Liver (tissue), 9 donors: ENCODE results near the gene ZNF592. TPM values are rescaled to one million over a fixed set of nuclear protein-coding genes. Genes with fewer than 3 reads are reported as not detected.

ENCODE experiments used
- DNase-seq: peaks from one replicate; pipeline ENCODE4 v3.0.0-alpha.2; 2017; ENCODE audit warnings: low spot score
- H3K27ac ChIP-seq, 2 donors: one replicate each; pipeline ENCODE4 v1.7.0; 2013; ENCODE audit warnings: inconsistent platforms in 2 of 2, low read length in 2 of 2, control low read depth in 1 of 2, low read depth in 1 of 2, mild to moderate bottlenecking in 1 of 2
- H3K27me3 ChIP-seq, 4 donors: one replicate each; pipeline versions ENCODE4 v1.6.1 to v1.7.0; 2013; ENCODE audit warnings: low read length in 3 of 4, inconsistent platforms in 1 of 4, mild to moderate bottlenecking in 1 of 4, moderate library complexity in 1 of 4; ENCODE audit not compliant: control insufficient read depth in 4 of 4, insufficient read depth in 4 of 4
- H3K36me3 ChIP-seq, 4 donors: one replicate each; pipeline versions ENCODE4 v1.6.1 to v1.7.0; 2013; ENCODE audit warnings: low read length in 3 of 4, mild to moderate bottlenecking in 3 of 4, low read depth in 1 of 4, moderate library complexity in 1 of 4; ENCODE audit not compliant: control insufficient read depth in 4 of 4, insufficient read depth in 3 of 4
- H3K4me1 ChIP-seq, 4 donors: one replicate each; pipeline versions ENCODE4 v1.6.1 to v1.7.0; 2013; ENCODE audit warnings: low read length in 3 of 4, mild to moderate bottlenecking in 3 of 4, moderate library complexity in 1 of 4; ENCODE audit not compliant: control insufficient read depth in 4 of 4, insufficient read depth in 4 of 4
- H3K4me3 ChIP-seq, 3 donors: one replicate each; pipeline versions ENCODE4 v1.6.1 to v1.7.0; 2013; ENCODE audit warnings: low read length in 3 of 3, control low read depth in 1 of 3, low read depth in 1 of 3, mild to moderate bottlenecking in 1 of 3
- H3K9ac ChIP-seq, 2 donors: one replicate each; pipeline ENCODE4 v1.7.0; 2013; ENCODE audit warnings: low read length in 2 of 2, mild to moderate bottlenecking in 2 of 2, moderate library complexity in 2 of 2, control low read depth in 1 of 2, low read depth in 1 of 2
- H3K9me3 ChIP-seq, 4 donors: one replicate each; pipeline versions ENCODE4 v1.6.1 to v1.7.0; 2013; ENCODE audit warnings: low read length in 3 of 4; ENCODE audit not compliant: control insufficient read depth in 4 of 4
- CTCF ChIP-seq: fragments of 150-350 bp; IDR thresholded peaks from 2 replicates; pipeline ENCODE4 v1.5.1; 2017; ENCODE audit warnings: improper control_type of control experiment, low read depth, low read length; ENCODE audit not compliant: missing input control
- EGR1 ChIP-seq, 2 donors: IDR thresholded peaks; 2 replicates each; pipeline ENCODE4 v1.6.1; 2016 to 2018; ENCODE audit warnings: antibody characterized with exemption in 2 of 2, low read depth in 2 of 2
- FOXA1 ChIP-seq: IDR thresholded peaks from 2 replicates; pipeline ENCODE4 v1.6.1; 2016; ENCODE audit warnings: antibody characterized with exemption
- FOXA2 ChIP-seq: IDR thresholded peaks from 2 replicates; pipeline ENCODE4 v1.6.1; 2016; ENCODE audit warnings: antibody characterized with exemption
- GABPA ChIP-seq, 2 donors: IDR thresholded peaks in 1 of 2; conservative IDR thresholded peaks in 1 of 2; 2 replicates each; pipeline ENCODE4 v1.6.1; 2016; ENCODE audit warnings: antibody characterized with exemption in 2 of 2, mild to moderate bottlenecking in 1 of 2, moderate library complexity in 1 of 2
- HNF4A ChIP-seq, 2 donors: conservative IDR thresholded peaks; 2 replicates each; pipeline ENCODE4 v1.6.1; 2016; ENCODE audit warnings: antibody characterized with exemption in 2 of 2, mild to moderate bottlenecking in 2 of 2
- HNF4G ChIP-seq: IDR thresholded peaks from 2 replicates; pipeline ENCODE4 v1.6.1; 2016; ENCODE audit warnings: antibody characterized with exemption
- JUND ChIP-seq, 2 donors: IDR thresholded peaks; 2 replicates each; pipeline ENCODE4 v1.6.1; 2016; ENCODE audit warnings: antibody characterized with exemption in 2 of 2
- MAX ChIP-seq: IDR thresholded peaks from 2 replicates; pipeline ENCODE4 v1.6.1; 2016; ENCODE audit warnings: antibody characterized with exemption
- NR2F2 ChIP-seq: IDR thresholded peaks from 2 replicates; pipeline ENCODE4 v1.6.1; 2016; ENCODE audit warnings: antibody characterized with exemption
- RAD21 ChIP-seq, 2 donors: IDR thresholded peaks; 2 replicates each; pipeline ENCODE4 v1.6.1; 2016; ENCODE audit warnings: antibody characterized with exemption in 2 of 2, mild to moderate bottlenecking in 2 of 2
- REST ChIP-seq: IDR thresholded peaks from 2 replicates; pipeline ENCODE4 v1.6.1; 2016; ENCODE audit warnings: antibody characterized with exemption, mild to moderate bottlenecking
- RXRA ChIP-seq, 2 donors: IDR thresholded peaks; 2 replicates each; pipeline ENCODE4 v1.6.1; 2017 to 2018; ENCODE audit warnings: antibody characterized with exemption in 2 of 2, mild to moderate bottlenecking in 1 of 2
- SP1 ChIP-seq: IDR thresholded peaks from 2 replicates; pipeline ENCODE4 v1.6.1; 2018; ENCODE audit warnings: antibody characterized with exemption, mild to moderate bottlenecking
- TAF1 ChIP-seq: conservative IDR thresholded peaks from 2 replicates; pipeline ENCODE4 v1.6.1; 2016; ENCODE audit warnings: antibody characterized with exemption, mild to moderate bottlenecking
- YY1 ChIP-seq: IDR thresholded peaks from 2 replicates; pipeline ENCODE4 v1.6.1; 2016; ENCODE audit warnings: antibody characterized with exemption, mild to moderate bottlenecking
- ZBTB33 ChIP-seq: IDR thresholded peaks from 2 replicates; pipeline ENCODE4 v1.6.1; 2016; ENCODE audit warnings: antibody characterized with exemption
- WGBS: extraction: QIAGEN DNeasy Blood & Tissue Kit; methylation state at CpG from one replicate; pipeline ENCODE4 v1.1.7; 2013; 5-methylcytosine and 5-hydroxymethylcytosine counted together
- polyA plus RNA-seq, 2 donors: library from polyadenylated mRNA; stranded (reverse) in 1 of 2; unstranded in 1 of 2; fragments of 200-250 nt in 1 of 2; fragments of >200 nt in 1 of 2; fragmentation: Nextera tagmentation in 1 of 2; extraction: Ambion mirVana in 1 of 2; gene quantifications; one replicate each; pipeline versions ENCODE4 v1.2.1 to v1.2.3, GENCODE V29; 2013 to 2015
- total RNA-seq, 2 donors: library from RNA; depleted of rRNA; stranded (reverse); fragments of >200 nt; gene quantifications; one replicate each; pipeline ENCODE4 v1.2.3, GENCODE V29; 2014
- TF ChIP-seq, protein P1 (sequence below): IDR thresholded peaks from 2 replicates; pipeline ENCODE4 v1.6.1; 2016; ENCODE audit warnings: antibody characterized with exemption
- donor health status: healthy.
- donor health status: healthy.
- donor health status: healthy.
- donor health status: healthy.
- donor health status: healthy.

Gene ZNF592
- total and polyA plus RNA-seq, 4 donors = 4.4 to 10.6 (median 7.5) TPM

DNA sequence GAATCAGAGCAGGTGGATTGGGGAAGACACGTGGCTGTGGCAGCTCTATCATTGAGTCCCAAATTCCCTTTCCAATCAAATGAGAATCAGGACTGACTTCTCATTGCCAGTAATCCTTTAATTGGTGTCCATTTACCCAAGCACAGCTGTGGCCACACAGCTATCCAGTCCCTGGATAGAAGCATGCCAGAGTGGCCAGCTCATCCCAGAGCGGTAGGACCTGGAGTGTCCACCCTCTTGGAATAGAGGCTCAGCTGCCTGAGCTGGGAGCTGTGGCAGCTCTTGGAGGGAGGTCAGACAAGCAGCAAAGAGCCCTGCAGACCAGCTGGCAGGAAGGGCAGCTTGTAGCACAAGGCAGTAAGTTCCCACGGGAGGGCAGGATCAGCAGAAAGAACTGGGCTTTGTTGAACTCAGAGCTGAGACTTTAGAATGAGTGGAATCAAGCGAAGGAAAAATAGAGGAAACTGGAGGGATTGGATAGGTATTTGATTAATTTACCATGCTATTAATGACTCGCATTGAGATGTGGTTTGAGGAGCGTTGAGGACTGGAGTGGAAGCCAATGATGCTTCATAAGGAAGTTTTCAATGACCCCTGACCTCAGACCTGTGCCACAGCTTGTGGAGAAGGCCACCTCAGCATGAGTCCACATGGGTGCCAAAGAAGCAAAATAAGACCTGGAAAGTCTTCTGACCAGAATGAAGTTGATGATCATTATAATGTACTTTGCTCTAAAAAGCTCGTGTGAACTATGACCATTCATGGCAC is 61.9 kb downstream of the ZNF592 start:
- no peak for TF ChIP-seq RXRA (IDR thresholded peaks at IDR 0.05)
- TF ChIP-seq FOXA2 = no peak
- no peak for TF ChIP-seq SP1
- TF ChIP-seq, protein P1, sequence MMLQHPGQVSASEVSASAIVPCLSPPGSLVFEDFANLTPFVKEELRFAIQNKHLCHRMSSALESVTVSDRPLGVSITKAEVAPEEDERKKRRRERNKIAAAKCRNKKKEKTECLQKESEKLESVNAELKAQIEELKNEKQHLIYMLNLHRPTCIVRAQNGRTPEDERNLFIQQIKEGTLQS = no peak
- no peak for TF ChIP-seq RAD21 (IDR thresholded peaks at IDR 0.05)
- TF ChIP-seq JUND (IDR thresholded peaks at IDR 0.05) = no peak
- no peak for TF ChIP-seq EGR1 (IDR thresholded peaks at IDR 0.05; ENCODE audit: low read depth in 2 of 2)
- no peak for TF ChIP-seq MAX
- TF ChIP-seq NR2F2 = no peak
- TF ChIP-seq REST = no peak
- TF ChIP-seq ZBTB33 = no peak
- no peak for TF ChIP-seq GABPA (IDR thresholded peaks at IDR 0.05 in 1 of 2, conservative IDR thresholded peaks at IDR 0.05 in 1 of 2)
- no peak for TF ChIP-seq HNF4A (conservative IDR thresholded peaks at IDR 0.05)
- TF ChIP-seq CTCF = no peak
- no peak for TF ChIP-seq HNF4G
- TF ChIP-seq YY1 = no peak
- TF ChIP-seq TAF1 = no peak
- TF ChIP-seq FOXA1 = no peak

More for the DNA sequence above, 61.9 kb downstream of the ZNF592 start:
- Histone ChIP-seq H3K27me3 (no peaks in the 10 kb centered on the region), H3K4me3 (no peak overlapping the region), H3K9me3 (no peaks in the 10 kb centered on the region), H3K36me3 (no peaks in the 10 kb centered on the region), H3K27ac (no peak overlapping the region), H3K9ac (no peak overlapping the region), H3K4me1 (no peaks in the 10 kb centered on the region)
- DNase-seq = no peak
- 88% methylated on average over 7 of the region's 7 CpGs for WGBS
